H7 (cell line): ENCODE data around the gene CDH15. TPM values are rescaled to one million over a fixed set of nuclear protein-coding genes. Genes with fewer than 3 reads are reported as not detected.
"Not testable (repeated sequence)": the region's sequence is repeated elsewhere in the genome, so short reads cannot be mapped to it uniquely, and the experiment has no call there.

Experiments used
- DNase-seq: peaks from one replicate; pipeline ENCODE4 v3.0.0; 2012
- H3K27me3 ChIP-seq: 2 replicates; pipeline ENCODE4 v1.6.0; 2011; ENCODE audit warnings: mild to moderate bottlenecking, low read length; ENCODE audit not compliant: control insufficient read depth, insufficient read depth
- H3K36me3 ChIP-seq: replicated peaks from 2 replicates; pipeline ENCODE4 v1.5.1; 2011; ENCODE audit warnings: low read length; ENCODE audit not compliant: control insufficient read depth, insufficient read depth
- H3K4me3 ChIP-seq: 2 replicates; pipeline ENCODE4 v1.5.1; 2011; ENCODE audit warnings: low read depth, mild to moderate bottlenecking, control low read depth, low read length, moderate library complexity; ENCODE audit not compliant: insufficient read depth
- total RNA-seq: library from RNA; depleted of rRNA; stranded (reverse); fragments of >200 nt; shearing (Covaris generic); gene quantifications from 2 replicates; pipeline ENCODE4 v1.2.3, GENCODE V29; 2014

CDH15 gene
- total RNA-seq, 1 experiment from 2014 or later = 0.10 TPM

DNA sequence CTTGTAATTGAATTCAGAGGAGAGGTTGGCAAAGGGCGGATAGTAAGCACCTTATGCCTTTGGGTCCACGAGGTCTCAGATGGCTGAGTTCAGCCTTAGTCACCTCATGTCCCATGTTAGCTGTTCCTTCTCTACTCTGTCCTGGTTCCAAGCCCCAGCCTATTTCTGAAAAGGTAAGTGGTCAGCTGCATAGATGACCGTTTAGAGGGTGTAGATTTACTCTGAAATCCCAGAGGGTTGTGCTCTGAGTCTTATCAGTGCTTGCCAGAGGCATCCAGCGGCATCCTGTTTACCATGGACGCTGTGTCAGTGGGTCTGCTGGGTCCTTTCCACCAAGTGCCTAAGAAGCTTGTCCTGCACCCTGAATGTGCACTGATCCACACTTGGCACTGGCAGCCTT lies 47.8 kb downstream of the CDH15 start:
- no peak overlapping the region for H3K4me3 ChIP-seq
- peaks cover 6% of the 10 kb centered on the region for H3K36me3 ChIP-seq
- no peaks in the 10 kb centered on the region for H3K27me3 ChIP-seq
- no peak for DNase-seq

DNA sequence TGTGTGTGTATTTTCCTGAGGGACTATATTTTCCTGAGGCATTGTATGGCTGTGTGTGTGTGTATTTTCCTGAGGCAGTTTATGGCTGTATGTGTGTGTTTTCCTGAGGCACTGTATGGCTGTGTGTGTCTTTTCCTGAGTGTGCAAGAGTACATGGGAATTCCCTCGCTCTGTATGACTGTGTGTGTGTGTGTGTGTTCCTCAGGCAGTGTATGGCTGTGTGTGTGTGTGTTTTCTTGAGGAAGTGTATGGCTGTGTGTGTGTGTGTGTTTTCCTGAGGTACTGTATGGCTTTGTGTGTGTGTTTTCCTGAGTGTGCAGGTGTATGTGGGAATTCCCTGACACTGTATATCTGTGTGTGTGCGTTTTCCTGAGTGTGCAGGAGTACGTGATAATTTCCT lies 50.1 kb downstream of the CDH15 start:
- Histone ChIP-seq H3K4me3 (no peak overlapping the region), H3K27me3 (no peaks in the 10 kb centered on the region), H3K36me3 (peaks cover 10% of the 10 kb centered on the region)
- no peak for DNase-seq

DNA sequence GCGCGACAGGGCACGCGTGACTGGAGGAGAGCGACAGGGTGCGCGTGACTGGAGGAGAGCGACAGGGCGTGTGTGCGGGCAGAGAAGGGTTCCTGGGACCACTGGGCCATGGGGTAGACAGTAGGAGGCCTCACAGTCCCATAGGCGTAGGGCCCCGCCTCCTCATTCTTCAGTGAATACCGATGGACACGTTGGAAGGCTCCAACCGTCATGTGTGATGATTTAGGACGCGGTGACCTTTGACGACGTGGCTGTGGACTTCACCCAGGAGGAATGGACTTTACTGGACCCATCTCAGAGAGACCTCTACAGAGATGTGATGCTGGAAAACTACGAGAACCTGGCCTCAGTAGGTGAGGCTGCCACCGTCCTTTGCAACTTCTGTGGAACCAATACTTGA lies 51.4 kb downstream of the CDH15 start:
- no peak overlapping the region for H3K4me3 ChIP-seq
- peaks cover 23% of the 10 kb centered on the region for H3K36me3 ChIP-seq
- H3K27me3 ChIP-seq = no peaks in the 10 kb centered on the region
- DNase-seq = no peak

DNA sequence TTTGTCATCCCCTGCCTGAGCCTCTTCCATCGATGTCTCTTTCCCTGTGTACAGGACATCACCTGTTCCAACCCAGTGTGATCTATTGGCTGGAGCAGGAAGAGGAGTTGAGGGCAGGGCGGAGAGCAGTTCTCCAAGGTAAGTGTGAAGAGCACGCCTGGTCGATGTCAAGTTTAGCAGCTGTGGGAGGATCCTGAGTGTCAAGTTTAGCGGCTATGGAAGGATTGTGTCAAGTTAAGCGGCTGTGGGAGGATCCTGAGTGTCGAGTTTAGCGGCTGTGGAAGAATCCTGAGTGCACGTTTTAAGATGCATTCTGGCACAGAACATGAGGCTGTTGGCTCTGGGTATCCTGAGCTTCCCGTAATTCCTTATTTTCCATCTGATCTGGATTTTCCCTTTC lies 53.1 kb downstream of the CDH15 start:
- Histone ChIP-seq H3K4me3 (no peak overlapping the region), H3K36me3 (peaks cover 28% of the 10 kb centered on the region), H3K27me3 (no peaks in the 10 kb centered on the region)
- no peak for DNase-seq

DNA sequence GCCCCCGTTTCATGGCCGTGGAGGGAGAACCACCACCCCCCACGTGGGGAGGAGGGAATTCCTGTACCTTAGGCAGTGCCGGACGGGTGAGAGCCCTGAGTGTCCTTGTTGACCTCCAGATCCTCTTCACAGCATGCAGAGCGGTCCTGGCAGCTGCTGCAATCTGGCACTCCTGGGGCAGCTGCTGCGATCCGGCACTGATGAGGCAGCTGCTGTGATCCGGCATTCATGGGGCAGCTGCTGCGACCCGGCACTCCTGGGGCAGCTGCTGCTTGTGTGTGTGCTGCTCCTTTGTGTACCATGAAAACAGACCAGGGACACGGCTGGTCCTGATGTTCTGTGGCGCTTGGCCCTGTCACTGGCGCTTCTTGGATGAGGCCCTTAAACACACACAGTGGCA lies 58.7 kb downstream of the CDH15 start:
- H3K36me3 ChIP-seq = peaks cover 40% of the 10 kb centered on the region

DNA sequence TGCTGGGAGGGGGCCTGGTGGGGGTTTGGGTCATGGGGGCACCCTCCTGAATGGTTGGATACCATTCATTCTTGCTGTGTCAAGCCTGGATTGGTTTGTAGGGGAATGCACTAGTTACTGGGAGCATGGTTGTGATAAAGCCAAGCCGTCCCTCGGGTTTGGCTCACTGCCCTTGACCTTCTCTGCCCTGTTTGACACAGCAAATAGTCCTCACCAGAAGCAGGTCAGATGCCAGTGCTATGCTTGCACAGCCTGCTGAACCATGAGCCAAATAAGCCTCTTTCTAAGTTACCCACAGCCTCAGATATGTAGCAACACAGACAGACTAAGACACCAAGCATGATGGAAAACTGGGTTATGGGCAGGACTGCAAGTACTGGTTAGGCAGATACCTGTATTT lies 60.6 kb downstream of the CDH15 start:
- no peak for DNase-seq
- no peaks in the 10 kb centered on the region for H3K27me3 ChIP-seq
- no peak overlapping the region for H3K4me3 ChIP-seq
- H3K36me3 ChIP-seq = peaks cover 31% of the 10 kb centered on the region

More for the DNA sequence above, 58.7 kb downstream of the CDH15 start:
- Histone ChIP-seq H3K27me3 (no peaks in the 10 kb centered on the region), H3K4me3 (no peak overlapping the region)
- no peak for DNase-seq

DNA sequence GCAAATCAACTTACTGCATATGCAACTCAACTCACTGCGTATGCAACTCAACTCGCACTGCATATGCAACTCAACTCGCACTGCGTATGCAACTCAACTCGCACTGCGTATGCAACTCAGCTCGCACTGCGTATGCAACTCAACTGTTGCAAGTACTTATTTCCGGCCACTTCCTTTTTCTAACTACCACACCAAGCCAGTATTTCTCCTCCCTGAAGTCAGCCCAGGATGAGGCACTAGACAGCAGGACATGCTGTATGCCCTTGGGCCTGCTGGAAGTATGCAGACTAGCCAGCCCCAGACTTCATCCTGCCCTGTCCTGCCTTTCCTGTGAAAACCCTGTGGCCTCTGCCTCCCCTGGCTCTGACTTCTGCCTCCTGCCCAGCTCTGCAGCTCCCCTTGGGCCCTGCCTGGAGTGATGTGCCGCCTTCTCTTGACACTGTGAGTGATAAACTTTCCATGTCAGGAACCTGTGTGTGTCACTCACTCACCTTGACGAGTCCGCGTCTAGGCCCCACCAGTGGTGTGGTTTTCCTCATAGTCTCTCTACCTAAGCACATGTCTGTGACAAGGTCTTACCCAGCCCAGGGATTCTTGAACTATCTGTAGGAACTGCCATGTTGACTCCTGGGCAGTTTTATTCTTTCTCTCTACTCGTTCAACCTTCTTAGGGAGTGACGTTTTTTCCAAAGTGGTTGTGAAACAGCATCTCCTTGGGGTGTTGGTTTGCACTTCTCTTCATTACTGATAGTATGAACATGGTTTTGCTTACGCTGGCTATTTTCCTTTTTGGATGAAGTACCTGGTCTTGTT lies 62.3 kb downstream of the CDH15 start:
- DNase-seq = no peak
- H3K36me3 ChIP-seq = peaks cover 18% of the 10 kb centered on the region
- no peaks in the 10 kb centered on the region for H3K27me3 ChIP-seq
- no peak overlapping the region for H3K4me3 ChIP-seq

DNA sequence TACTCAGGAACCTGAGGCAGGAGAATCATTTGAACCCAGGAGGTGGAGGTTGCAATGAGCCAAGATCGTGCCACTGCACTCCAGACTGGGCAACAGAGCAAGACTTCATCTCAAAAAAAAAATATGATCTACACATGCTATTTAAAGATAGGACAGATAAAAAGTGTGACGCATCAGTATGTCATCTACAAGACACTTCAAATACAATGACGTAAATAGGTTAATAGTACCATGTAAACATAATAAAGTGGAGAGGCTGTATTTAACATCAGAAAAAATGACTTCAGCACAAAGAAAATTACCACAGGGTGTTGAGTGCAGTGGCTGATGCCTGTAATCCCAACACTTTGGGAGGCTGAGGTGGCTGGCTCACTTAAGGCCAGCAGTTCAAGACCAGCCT lies 66.2 kb downstream of the CDH15 start:
- Histone ChIP-seq H3K27me3 (no peaks in the 10 kb centered on the region), H3K36me3 (peaks cover 8% of the 10 kb centered on the region), H3K4me3 (no peak overlapping the region)
- DNase-seq = no peak

DNA sequence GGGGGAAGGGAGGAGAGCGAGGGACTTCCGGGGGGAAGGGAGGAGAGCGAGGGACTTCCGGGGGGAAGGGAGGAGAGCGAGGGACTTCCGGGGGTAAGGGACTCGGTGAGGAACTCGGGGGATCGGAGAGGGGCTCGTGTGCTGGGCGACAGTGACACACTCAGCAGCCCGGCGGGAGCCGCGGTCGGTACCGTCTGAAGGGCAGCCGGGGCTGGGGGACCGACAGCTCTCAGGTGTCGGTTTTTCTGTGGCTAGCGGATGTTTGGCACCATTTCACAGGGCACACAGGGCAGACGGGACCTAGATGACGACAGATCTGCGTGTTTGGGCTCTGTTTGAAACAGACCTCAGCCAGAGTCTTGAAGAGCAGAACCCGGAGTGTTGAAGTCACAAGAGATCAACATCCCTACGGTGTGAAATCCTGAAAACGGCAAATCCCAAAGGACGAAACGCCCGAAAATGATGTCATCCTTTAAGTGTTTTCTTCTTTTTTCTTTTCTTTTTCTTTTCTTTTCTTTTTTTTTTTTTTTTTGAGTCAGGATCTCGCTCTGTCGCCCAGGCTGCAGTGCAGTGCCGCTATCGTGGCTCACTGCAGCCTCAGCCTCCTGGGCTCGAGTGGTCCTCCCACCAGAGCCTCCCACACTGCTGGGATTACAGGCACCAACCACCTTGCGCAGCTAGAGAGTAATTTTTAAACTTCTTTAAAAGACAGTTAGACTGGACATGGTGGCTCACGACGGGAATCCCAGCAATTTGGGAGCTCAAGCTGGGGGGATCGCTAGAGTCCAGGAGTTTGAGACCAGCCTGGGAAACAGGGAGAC lies 69.8 kb downstream of the CDH15 start:
- Histone ChIP-seq H3K27me3 (peaks cover under 1% of the 10 kb centered on the region; the same call in 1 of the 2 replicates), H3K4me3 (peak overlapping the region; percentile 83), H3K36me3 (no peaks in the 10 kb centered on the region)
- DNase-seq = peak; percentile 93

DNA sequence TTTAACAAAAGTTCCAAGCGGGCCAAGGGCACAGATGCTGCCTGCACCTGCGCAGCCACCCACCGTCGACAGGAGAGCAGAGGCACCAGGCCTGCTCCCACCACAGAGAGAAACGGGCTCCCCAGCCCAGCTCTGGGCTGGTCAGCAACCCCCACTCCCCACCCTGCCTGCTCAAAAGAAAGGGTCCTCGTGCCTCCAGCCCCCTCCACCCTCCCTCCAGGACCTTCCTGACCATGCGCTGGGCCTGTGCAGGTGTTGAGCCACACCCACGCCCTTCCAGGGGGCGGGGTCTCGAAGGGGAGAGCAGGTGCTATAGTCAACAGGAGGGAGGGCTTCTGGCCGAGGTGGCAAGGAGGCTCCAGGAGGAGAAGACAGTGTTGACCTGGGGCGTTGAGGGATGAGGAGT lies 71.2 kb downstream of the CDH15 start:
- Histone ChIP-seq H3K27me3 (peaks cover 8% of the 10 kb centered on the region; the same call in 1 of the 2 replicates), H3K4me3 (no peak overlapping the region), H3K36me3 (no peaks in the 10 kb centered on the region)
- peak; percentile 51 for DNase-seq

DNA sequence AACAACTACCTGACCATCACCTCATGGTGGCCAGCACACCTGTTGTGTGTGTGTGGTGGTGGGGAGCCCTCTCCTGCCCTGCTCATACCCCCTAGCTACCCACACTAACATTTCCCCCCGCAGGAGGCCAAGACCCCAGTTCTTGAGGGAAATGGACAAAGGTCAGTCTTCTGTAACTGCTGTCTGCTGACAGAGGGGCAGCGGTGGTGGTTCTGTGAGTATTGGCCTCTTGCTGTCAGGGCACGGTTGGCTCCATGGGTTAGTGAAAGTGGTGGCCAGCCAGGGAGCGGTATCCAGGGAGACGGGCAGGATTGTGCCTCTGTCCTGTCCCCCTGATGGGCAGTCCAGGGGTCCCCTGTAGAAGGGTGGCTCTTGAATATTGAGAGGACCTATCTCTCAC lies 72.1 kb downstream of the CDH15 start:
- Histone ChIP-seq H3K27me3 (peaks cover 17% of the 10 kb centered on the region; the same call in 1 of the 2 replicates), H3K36me3 (no peaks in the 10 kb centered on the region), H3K4me3 (no peak overlapping the region)
- DNase-seq = no peak

DNA sequence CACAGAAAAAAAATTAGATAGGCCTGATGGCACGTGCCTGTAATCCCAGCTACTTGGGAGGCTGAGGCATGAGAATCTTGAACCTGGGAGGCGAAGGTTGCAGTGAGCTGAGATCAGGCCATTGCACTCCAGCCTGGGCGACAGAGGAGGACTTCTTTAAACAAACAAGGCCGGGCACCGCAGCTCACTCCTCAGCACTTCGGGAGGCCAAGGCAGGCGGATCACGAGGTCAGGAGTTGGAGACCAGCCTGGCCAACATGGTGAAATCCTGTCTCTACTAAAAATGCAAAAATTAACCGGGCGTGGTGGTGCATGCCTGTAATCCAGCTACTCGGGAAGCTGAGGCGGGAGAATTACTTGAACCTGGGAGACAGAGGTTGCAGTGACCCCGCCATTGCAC lies 72.7 kb downstream of the CDH15 start:
- not testable (repeated sequence) for DNase-seq, H3K4me3 ChIP-seq, H3K36me3 ChIP-seq
- H3K27me3 ChIP-seq = peaks cover 19% of the 10 kb centered on the region; the same call in 1 of the 2 replicates

DNA sequence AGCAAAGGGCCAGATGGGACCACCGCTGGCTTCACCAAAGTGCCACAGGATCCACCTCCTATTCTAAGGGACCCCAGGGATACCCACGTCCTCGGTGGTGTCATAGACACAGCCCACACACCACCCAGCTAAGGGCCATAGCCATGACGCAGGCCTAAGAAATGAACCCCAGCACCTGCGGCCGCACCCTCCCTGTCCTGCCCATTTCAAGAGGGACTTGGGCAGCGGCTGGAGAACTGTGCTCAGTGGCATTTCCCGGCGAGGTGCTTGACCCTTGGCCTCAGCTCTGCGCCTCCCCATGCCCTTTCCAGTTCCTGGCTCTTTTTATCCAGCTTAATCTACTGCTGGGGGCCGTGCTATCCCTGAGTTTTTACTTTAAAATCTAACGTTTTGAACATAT lies 73.2 kb downstream of the CDH15 start:
- peaks cover 19% of the 10 kb centered on the region; the same call in 1 of the 2 replicates for H3K27me3 ChIP-seq
- H3K4me3 ChIP-seq = no peak overlapping the region
- no peaks in the 10 kb centered on the region for H3K36me3 ChIP-seq
- DNase-seq = no peak
